H1 (cell line): ENCODE measurements around the gene AP2A2.

Source experiments
- BRCA1 ChIP-seq: IDR thresholded peaks from 2 replicates; pipeline ENCODE4 v1.6.1; 2012; ENCODE audit warnings: low read depth, low read length, improper control_type of control experiment
- CEBPB ChIP-seq: IDR thresholded peaks from 2 replicates; pipeline ENCODE4 v1.6.1; 2012; ENCODE audit warnings: low read depth, low read length
- CHD1 ChIP-seq: IDR thresholded peaks from 2 replicates; pipeline ENCODE4 v1.6.1; 2012; ENCODE audit warnings: low read depth, low read length, improper control_type of control experiment
- CHD2 ChIP-seq: IDR thresholded peaks from 2 replicates; pipeline ENCODE4 v1.6.1; 2012; ENCODE audit warnings: low read length, improper control_type of control experiment
- CREB1 ChIP-seq: IDR thresholded peaks from 2 replicates; pipeline ENCODE4 v1.6.1; 2012; ENCODE audit warnings: inconsistent platforms
- CTCF ChIP-seq, 3 experiments: IDR thresholded peaks; 1 replicate in 2 of 3; 2 replicates in 1 of 3; pipeline versions ENCODE4 v1.5.1 to v1.6.1; 2011; ENCODE audit warnings: low read length in 3 of 3, mild to moderate bottlenecking in 3 of 3, inconsistent platforms in 2 of 3, low read depth in 1 of 3, moderate library complexity in 1 of 3; ENCODE audit not compliant: insufficient read depth in 1 of 3; ENCODE audit errors: control extremely low read depth in 1 of 3
- EZH2 ChIP-seq: fragments of 200-600 bp; sonication (generic); IDR thresholded peaks from 2 replicates; pipeline ENCODE4 v1.7.1; 2012; ENCODE audit warnings: low read depth, mild to moderate bottlenecking, moderate library complexity, low read length, inconsistent platforms; ENCODE audit not compliant: severe bottlenecking
- MAFK ChIP-seq: IDR thresholded peaks from 2 replicates; pipeline ENCODE4 v1.6.1; 2012; ENCODE audit warnings: low read depth, mild to moderate bottlenecking, improper control_type of control experiment, low read length
- MAX ChIP-seq: IDR thresholded peaks from 2 replicates; pipeline ENCODE4 v1.6.1; 2012; ENCODE audit warnings: inconsistent platforms
- POLR2AphosphoS5 ChIP-seq: IDR thresholded peaks from 2 replicates; pipeline ENCODE4 v1.6.1; 2011; ENCODE audit warnings: low read depth, low read length
- RFX5 ChIP-seq: IDR thresholded peaks from 2 replicates; pipeline ENCODE4 v1.6.1; 2011; ENCODE audit warnings: low read depth, low read length, improper control_type of control experiment, borderline replicate concordance
- SIN3A ChIP-seq, 2 experiments: IDR thresholded peaks in 1 of 2; conservative IDR thresholded peaks in 1 of 2; 2 replicates each; pipeline ENCODE4 v1.6.1; 2011 to 2012; ENCODE audit warnings: low read length in 2 of 2, improper control_type of control experiment in 1 of 2, low read depth in 1 of 2, mild to moderate bottlenecking in 1 of 2

- TF ChIP-seq CHD2 (no peak), RFX5 (no peak), CTCF (IDR thresholded peaks at IDR 0.05; ENCODE audit: control extremely low read depth in 1 of 3, insufficient read depth in 1 of 3, low read depth in 1 of 3, low read length in 3 of 3) (no peak), MAFK (no peak), SIN3A (conservative IDR thresholded peaks at IDR 0.05 in 1 of 2, IDR thresholded peaks at IDR 0.05 in 1 of 2; ENCODE audit: low read depth in 1 of 2, low read length in 2 of 2) (no peak), MAX (no peak), CHD1 (no peak), CEBPB (no peak), CREB1 (no peak), BRCA1 (no peak), EZH2 (no peak), POLR2AphosphoS5 (no peak)
Observed at GRCh38 chr11:914747-915501, 10.7 kb upstream of the AP2A2 start.
